Transverse colon (tissue), 4 donors: ENCODE measurements around the gene KIF25. TPM values are rescaled to one million over a fixed set of nuclear protein-coding genes. Genes with fewer than 3 reads are reported as not detected.

Source experiments
- DNase-seq: peaks from one replicate; pipeline ENCODE4 v3.0.0-alpha.2; 2019
- H3K27ac ChIP-seq, 4 donors: fragments of 200-600 bp; sonication (generic); 2 replicates each; pipeline ENCODE4 v1.5.1; 2016 to 2018; ENCODE audit warnings: inconsistent platforms in 4 of 4
- H3K27me3 ChIP-seq: fragments of 200-600 bp; sonication (generic); 2 replicates; pipeline ENCODE4 v1.5.1; 2017; ENCODE audit warnings: inconsistent platforms
- H3K36me3 ChIP-seq, 4 donors: fragments of 200-600 bp; sonication (generic); 2 replicates each; pipeline ENCODE4 v1.5.1; 2017 to 2019; ENCODE audit warnings: inconsistent platforms in 4 of 4
- H3K4me1 ChIP-seq, 4 donors: fragments of 200-600 bp; sonication (generic); 2 replicates each; pipeline ENCODE4 v1.5.1; 2017 to 2020; ENCODE audit warnings: inconsistent platforms in 4 of 4
- H3K4me3 ChIP-seq, 4 donors: fragments of 200-600 bp; sonication (generic); 1 replicate in 1 of 4; 2 replicates in 3 of 4; pipeline versions ENCODE4 v1.5.1 to v1.6.1; 2017 to 2019; ENCODE audit warnings: inconsistent platforms in 4 of 4
- H3K9me3 ChIP-seq, 2 donors: fragments of 200-600 bp; sonication (generic); 2 replicates each; pipeline ENCODE4 v1.5.1; 2017 to 2019; ENCODE audit warnings: inconsistent platforms in 2 of 2
- EP300 ChIP-seq: sonication (generic); formaldehyde crosslinking; IDR thresholded peaks from one replicate; pipeline ENCODE4 v1.6.1; 2017; ENCODE audit warnings: antibody characterized with exemption, low read depth
- POLR2A ChIP-seq: fragments of 450-650 bp; IDR thresholded peaks from one replicate; pipeline ENCODE4 v1.6.1; 2016; ENCODE audit warnings: antibody characterized with exemption, mild to moderate bottlenecking, moderate library complexity
- POLR2AphosphoS5 ChIP-seq, 3 donors: sonication (generic); formaldehyde crosslinking; IDR thresholded peaks; one replicate each; pipeline ENCODE4 v1.6.1; 2016; ENCODE audit warnings: antibody characterized with exemption in 3 of 3
- whole genome bisulfite sequencing, 2 donors: methylation state at CpG; one replicate each; pipeline ENCODE4 v1.1.5; 2018; ENCODE audit warnings: low coverage in 1 of 2; 5-methylcytosine and 5-hydroxymethylcytosine counted together
- in situ Hi-C, 4 donors: fragments of 200-750 bp; cut with MboI; loops; one replicate each; pipeline versions ENCODE4 v1.15.0 to v1.15.1; 2017; ENCODE audit warnings: low sequenced_read_pairs in 3 of 4, low pct_ligation_motif_present in 1 of 4, low pct_unique_long_range_greater_than_20kb in 1 of 4
- intact Hi-C: fragments of 100-400 bp; cut with DNase I; formaldehyde crosslinking; loops from one replicate; pipeline ENCODE4 v1.15.1; 2023; ENCODE audit warnings: low total_unique reads
- total RNA-seq, 4 donors: library from RNA; depleted of rRNA; stranded (reverse); fragments of >200 nt; gene quantifications; one replicate each; pipeline ENCODE4 v1.1.0, GENCODE V29; 2016
- TF ChIP-seq, protein P1 (sequence below), 5 experiments: fragments of 200-600 bp in 3 of 5; fragments of 450-650 bp in 2 of 5; sonication (generic) in 3 of 5; IDR thresholded peaks; 1 replicate in 2 of 5; 2 replicates in 3 of 5; pipeline ENCODE4 v1.5.1; 2016 to 2017; ENCODE audit warnings: antibody characterized with exemption in 5 of 5, inconsistent platforms in 3 of 5, mild to moderate bottlenecking in 2 of 5, moderate library complexity in 1 of 5

The KIF25 gene
- total RNA-seq, 4 donors from 2014 or later, result not detected

DNA sequence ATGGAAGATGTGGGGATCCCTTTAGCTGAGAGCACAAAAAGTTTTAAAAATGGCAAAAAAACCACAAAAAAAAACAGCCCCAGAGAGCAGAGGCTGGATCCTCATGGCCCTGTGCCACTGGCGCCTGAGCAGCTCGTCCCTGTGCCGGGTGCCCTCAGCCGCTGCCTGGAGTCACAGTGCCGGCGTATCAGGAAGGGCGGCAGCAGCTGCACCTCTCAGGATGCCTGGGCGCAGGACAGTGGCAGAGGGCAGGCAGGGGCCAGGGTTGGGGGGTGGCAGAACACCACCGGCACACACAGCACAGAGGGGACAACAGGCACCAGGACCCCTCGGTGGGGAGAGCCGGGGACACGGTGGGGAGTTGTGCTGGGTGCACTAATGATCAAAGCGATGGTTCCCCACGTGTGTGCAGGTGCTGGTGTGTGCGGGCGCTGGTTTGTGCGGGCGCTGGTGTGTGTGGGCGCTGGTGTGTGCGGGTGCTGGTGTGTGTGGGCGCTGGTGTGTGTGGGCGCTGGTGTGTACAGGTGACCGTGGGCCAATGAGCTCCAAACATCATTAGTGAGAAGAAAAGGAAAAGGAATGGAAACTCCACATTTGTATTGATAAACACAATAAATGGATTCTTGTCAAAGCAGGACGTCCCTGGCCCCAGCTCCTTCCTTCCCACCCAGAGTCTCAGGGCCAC is 83.1 kb downstream of the KIF25 start:
- Histone ChIP-seq H3K4me1 (peaks cover 6 to 34% (median 19%) of the 10 kb centered on the region in 4 donors), H3K4me3 (no peak overlapping the region), H3K36me3 (no peaks in the 10 kb centered on the region), H3K27me3 (no peaks in the 10 kb centered on the region), H3K27ac (no peak overlapping the region), H3K9me3 (no peaks in the 10 kb centered on the region)
- TF ChIP-seq POLR2A (no peak), EP300 (no peak), POLR2AphosphoS5 (IDR thresholded peaks at IDR 0.05) (no peak)
- TF ChIP-seq, protein P1, sequence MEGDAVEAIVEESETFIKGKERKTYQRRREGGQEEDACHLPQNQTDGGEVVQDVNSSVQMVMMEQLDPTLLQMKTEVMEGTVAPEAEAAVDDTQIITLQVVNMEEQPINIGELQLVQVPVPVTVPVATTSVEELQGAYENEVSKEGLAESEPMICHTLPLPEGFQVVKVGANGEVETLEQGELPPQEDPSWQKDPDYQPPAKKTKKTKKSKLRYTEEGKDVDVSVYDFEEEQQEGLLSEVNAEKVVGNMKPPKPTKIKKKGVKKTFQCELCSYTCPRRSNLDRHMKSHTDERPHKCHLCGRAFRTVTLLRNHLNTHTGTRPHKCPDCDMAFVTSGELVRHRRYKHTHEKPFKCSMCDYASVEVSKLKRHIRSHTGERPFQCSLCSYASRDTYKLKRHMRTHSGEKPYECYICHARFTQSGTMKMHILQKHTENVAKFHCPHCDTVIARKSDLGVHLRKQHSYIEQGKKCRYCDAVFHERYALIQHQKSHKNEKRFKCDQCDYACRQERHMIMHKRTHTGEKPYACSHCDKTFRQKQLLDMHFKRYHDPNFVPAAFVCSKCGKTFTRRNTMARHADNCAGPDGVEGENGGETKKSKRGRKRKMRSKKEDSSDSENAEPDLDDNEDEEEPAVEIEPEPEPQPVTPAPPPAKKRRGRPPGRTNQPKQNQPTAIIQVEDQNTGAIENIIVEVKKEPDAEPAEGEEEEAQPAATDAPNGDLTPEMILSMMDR (IDR thresholded peaks at IDR 0.05), result no peak
- in situ Hi-C loops, result no loop called here
- intact Hi-C loops, result no loop called here
- no peak for DNase-seq
- WGBS, 2 donors, result 82 to 89% methylated on average over 19 to 23 of the region's 24 CpGs

DNA sequence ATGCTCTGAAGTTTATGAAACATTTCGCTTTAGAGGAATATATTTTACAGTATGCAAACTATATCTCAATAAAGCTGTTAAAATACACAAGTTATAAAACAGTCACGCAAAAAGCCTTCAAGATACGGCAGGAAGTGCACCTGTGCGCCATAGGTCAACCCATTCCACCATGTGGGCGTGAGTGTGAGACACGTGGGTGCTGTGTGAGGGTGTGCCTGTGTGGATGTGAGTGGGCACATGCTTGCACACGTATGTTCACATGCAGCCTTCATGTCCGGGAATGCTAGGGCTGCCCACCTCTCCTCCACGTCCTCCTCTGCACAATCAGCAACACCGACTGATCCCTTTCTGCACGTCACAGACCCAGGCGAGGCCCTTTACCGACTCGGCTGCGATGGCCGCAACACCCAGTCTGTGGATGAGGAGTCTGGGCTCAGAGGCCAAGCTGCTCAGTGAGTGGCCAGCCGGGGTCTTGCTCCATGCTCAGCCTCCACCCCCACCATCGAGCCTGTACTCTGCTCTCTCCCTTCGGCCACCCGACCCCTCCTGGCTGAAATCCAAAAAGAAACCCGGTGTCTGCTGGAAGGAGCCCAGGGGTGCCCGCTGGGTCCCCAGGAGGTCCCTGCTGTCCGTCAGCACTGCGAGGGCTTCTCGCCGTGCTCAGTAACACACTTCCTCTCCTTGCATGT is 84.5 kb downstream of the KIF25 start:
- intact Hi-C loops, result no loop called here
- H3K27me3 ChIP-seq, result no peaks in the 10 kb centered on the region
- in situ Hi-C loops, result no loop called here
- H3K9me3 ChIP-seq, result no peaks in the 10 kb centered on the region
- peaks cover 6 to 34% (median 19%) of the 10 kb centered on the region in 4 donors for H3K4me1 ChIP-seq
- WGBS, 2 donors, result 68 to 79% methylated on average over 13 to 26 of the region's 26 CpGs
- H3K4me3 ChIP-seq, result no peak overlapping the region
- TF ChIP-seq, protein P1 (IDR thresholded peaks at IDR 0.05), result no peak
- TF ChIP-seq POLR2AphosphoS5 (IDR thresholded peaks at IDR 0.05), result no peak
- no peak for TF ChIP-seq EP300
- TF ChIP-seq POLR2A, result no peak
- no peaks in the 10 kb centered on the region for H3K36me3 ChIP-seq
- H3K27ac ChIP-seq, result no peak overlapping the region
- peak; percentile 41 for DNase-seq

DNA sequence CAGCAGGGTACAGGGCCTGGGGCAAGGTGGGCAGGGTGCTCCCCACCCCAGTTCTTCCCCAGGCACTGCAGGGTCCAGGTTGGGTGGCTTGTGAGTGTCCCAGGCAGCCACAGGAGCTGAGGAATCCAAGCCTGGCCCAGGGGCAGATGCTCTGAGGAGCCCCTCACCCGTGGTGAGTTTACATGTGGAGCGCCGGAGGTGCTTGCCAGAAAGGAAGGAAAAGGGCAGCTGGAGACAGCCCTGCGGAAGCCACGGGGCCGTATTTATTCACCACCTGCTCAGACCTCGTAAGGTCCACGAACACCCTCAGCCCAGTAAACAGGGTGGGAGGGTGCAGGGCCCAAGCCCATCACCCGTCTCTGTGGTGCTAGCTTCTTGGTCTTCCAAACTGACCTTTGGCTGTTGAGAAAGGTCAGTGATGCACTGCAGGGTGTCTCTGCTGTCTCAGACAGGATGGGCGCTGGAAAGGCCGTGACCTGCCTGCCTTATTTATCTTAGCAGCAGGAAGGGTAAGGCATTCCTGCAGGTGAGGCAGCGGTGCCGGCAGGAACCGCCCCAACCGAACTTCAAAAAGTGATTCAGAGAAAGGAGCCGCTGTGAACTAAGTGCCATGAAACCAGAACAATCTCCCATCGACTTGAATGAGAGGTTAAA is 85.5 kb downstream of the KIF25 start:
- peak; percentile 60 for DNase-seq
- in situ Hi-C loops, result no loop called here
- no peaks in the 10 kb centered on the region for H3K9me3 ChIP-seq
- no peak overlapping the region for H3K27ac ChIP-seq
- no peak for TF ChIP-seq POLR2A
- no peak for TF ChIP-seq POLR2AphosphoS5 (IDR thresholded peaks at IDR 0.05)
- TF ChIP-seq, protein P1 (IDR thresholded peaks at IDR 0.05), result no peak
- TF ChIP-seq EP300, result no peak
- H3K4me3 ChIP-seq, result no peak overlapping the region
- peaks cover 11 to 37% (median 24%) of the 10 kb centered on the region in 4 donors for H3K4me1 ChIP-seq
- no peaks in the 10 kb centered on the region for H3K27me3 ChIP-seq
- intact Hi-C loops, result no loop called here
- H3K36me3 ChIP-seq, result no peaks in the 10 kb centered on the region
- 25 to 47% methylated on average over 6 to 17 of the region's 17 CpGs for WGBS, 2 donors

DNA sequence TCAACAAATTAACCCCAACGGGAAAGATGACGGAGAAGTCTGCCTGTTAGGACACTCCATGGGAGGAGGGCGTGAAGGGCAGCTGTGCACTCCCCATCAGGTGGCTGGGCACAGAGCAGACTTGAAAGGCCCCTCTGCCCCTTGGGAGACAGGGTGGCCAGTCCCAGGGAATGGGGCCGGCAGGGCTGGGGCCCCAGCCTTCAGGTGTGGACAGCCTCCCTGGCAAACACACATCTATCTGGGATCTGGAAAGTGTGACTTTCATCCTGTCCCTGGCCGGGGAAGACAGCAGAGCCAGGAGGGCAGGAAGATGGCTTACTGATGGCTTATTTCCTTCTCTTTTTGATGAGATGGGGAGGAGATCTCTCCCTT is 86.0 kb downstream of the KIF25 start:
- no peak for TF ChIP-seq EP300
- no peak for TF ChIP-seq POLR2A
- TF ChIP-seq POLR2AphosphoS5 (IDR thresholded peaks at IDR 0.05), result no peak
- TF ChIP-seq, protein P1 (IDR thresholded peaks at IDR 0.05), result no peak
- 46% methylated on average over 5 of the region's 5 CpGs; no CpG with 5 or more reads in 1 of the 2 donors for WGBS, 2 donors
- no peaks in the 10 kb centered on the region for H3K36me3 ChIP-seq
- H3K27me3 ChIP-seq, result no peaks in the 10 kb centered on the region
- no peak for DNase-seq
- in situ Hi-C loops (no loop called here), intact Hi-C loops (no loop called here)
- H3K27ac ChIP-seq, result no peak overlapping the region
- peaks cover 15 to 40% (median 27%) of the 10 kb centered on the region in 4 donors for H3K4me1 ChIP-seq
- no peak overlapping the region for H3K4me3 ChIP-seq
- H3K9me3 ChIP-seq, result no peaks in the 10 kb centered on the region
